K562 (cell line): ENCODE data around the gene ANKRD13D. TPM values are rescaled to one million over a fixed set of nuclear protein-coding genes. Genes with fewer than 3 reads are reported as not detected.

Experiments
- ATAC-seq: fragments of 200-7000 bp; cut with Tn5 transposase; 3 replicates; pipeline ENCODE4 v1.9.1; 2020; ENCODE audit warnings: moderate library complexity
- BruUV-seq: library from RNA; stranded (reverse); fragments of 400-500 nt; replicated peaks from 2 replicates; lab custom pipeline; 2021; lab: Mats Ljungman, UMichigan
- CTCF ChIA-PET: fragments of 300-600 bp; formaldehyde crosslinking; extraction: SDS; loops from one replicate; lab custom pipeline; 2021; ENCODE audit warnings: low intra/inter-chr PET ratio; lab: Yijun Ruan, JAX
- POLR2A ChIA-PET: fragments of 300-600, 350-650 bp; sonication (Branson Sonifier 250); formaldehyde crosslinking; extraction: SDS; loops from one replicate; lab custom pipeline; 2021; ENCODE audit warnings: antibody characterized with exemption, inconsistent platforms; lab: Yijun Ruan, JAX
- DNase-seq, 4 experiments: peaks; one replicate each; pipeline versions ENCODE4 v3.0.0 to v3.0.0-alpha.2; 2011 to 2018; ENCODE audit warnings: low spot score in 3 of 4, mixed read lengths in 3 of 4; ENCODE audit errors: extremely low read depth in 1 of 4
- FAIRE-seq: peaks from 2 replicates; lab custom pipeline; 2011; peaks lifted over from hg19 to GRCh38; lab: Jason Lieb, UNC
- H2AFZ ChIP-seq: 2 replicates; pipeline ENCODE4 v1.6.0; 2011; ENCODE audit warnings: low read depth, low read length, control low read depth, inconsistent platforms
- H3K27ac ChIP-seq: fragments of 200-600 bp; 3 replicates; pipeline ENCODE4 v1.8.0; 2011; ENCODE audit warnings: low read depth, mild to moderate bottlenecking, control low read depth, inconsistent platforms, low read length, moderate library complexity, mixed read lengths; ENCODE audit errors: extremely low read depth
- H3K27me3 ChIP-seq, 2 experiments: fragments of 300-600 bp in 1 of 2; 2 replicates in 1 of 2; 3 replicates in 1 of 2; pipeline versions ENCODE4 v1.6.0 to v1.8.0; 2011; ENCODE audit warnings: inconsistent platforms in 2 of 2, low read length in 2 of 2, mild to moderate bottlenecking in 1 of 2, mixed read lengths in 1 of 2, moderate library complexity in 1 of 2; ENCODE audit not compliant: control insufficient read depth in 2 of 2, insufficient read depth in 2 of 2
- H3K36me3 ChIP-seq: fragments of 300-600 bp; 3 replicates; pipeline ENCODE4 v1.8.0; 2011; ENCODE audit warnings: mild to moderate bottlenecking, low read length, inconsistent platforms; ENCODE audit not compliant: control insufficient read depth, insufficient read depth
- H3K4me1 ChIP-seq, 2 experiments: fragments of 200-600 bp in 1 of 2; replicated peaks in 1 of 2; 2 replicates in 1 of 2; 3 replicates in 1 of 2; pipeline versions ENCODE4 v1.5.1 to v1.8.0; 2011; ENCODE audit warnings: inconsistent platforms in 2 of 2, low read length in 2 of 2, mild to moderate bottlenecking in 1 of 2, mixed read lengths in 1 of 2, moderate library complexity in 1 of 2; ENCODE audit not compliant: control insufficient read depth in 2 of 2, insufficient read depth in 2 of 2
- H3K4me2 ChIP-seq: 2 replicates; pipeline ENCODE4 v1.6.1; 2011; ENCODE audit warnings: low read length, control low read depth, inconsistent platforms, mixed read lengths; ENCODE audit not compliant: insufficient read depth
- H3K4me3 ChIP-seq: fragments of 200-600 bp; sonication (generic), shearing (Covaris generic); 2 replicates; pipeline ENCODE4 v1.5.1; 2016; ENCODE audit warnings: control low read depth, inconsistent platforms
- H3K79me2 ChIP-seq: fragments of 200-600 bp; 3 replicates; pipeline ENCODE4 v1.8.0; 2011; ENCODE audit warnings: low read length, inconsistent platforms; ENCODE audit not compliant: control insufficient read depth, insufficient read depth
- H3K9ac ChIP-seq, 2 experiments: 2 replicates each; pipeline versions ENCODE4 v1.6.0 to v1.6.1; 2011; ENCODE audit warnings: low read depth in 2 of 2, low read length in 2 of 2, control low read depth in 1 of 2, inconsistent platforms in 1 of 2, mild to moderate bottlenecking in 1 of 2, mixed read lengths in 1 of 2; ENCODE audit not compliant: insufficient read depth in 1 of 2
- H3K9me1 ChIP-seq: one replicate; pipeline ENCODE4 v1.6.0; 2011; ENCODE audit warnings: inconsistent platforms, mild to moderate bottlenecking, low read length, moderate library complexity; ENCODE audit not compliant: control insufficient read depth, insufficient read depth
- H3K9me3 ChIP-seq: replicated peaks from 2 replicates; pipeline ENCODE4 v1.5.1; 2011; ENCODE audit warnings: low read depth, low read length, inconsistent platforms; ENCODE audit not compliant: control insufficient read depth, insufficient read depth
- H4K20me1 ChIP-seq: replicated peaks from 2 replicates; pipeline ENCODE4 v1.6.1; 2011; ENCODE audit warnings: low read length, inconsistent platforms, mixed read lengths; ENCODE audit not compliant: control insufficient read depth, insufficient read depth
- ELK3 ChIP-seq: fragments of 450-650 bp; formaldehyde crosslinking; IDR thresholded peaks from 2 replicates; pipeline ENCODE4 v1.4.0; 2020; ENCODE audit warnings: mild to moderate bottlenecking
- MCM3 ChIP-seq: fragments of 450-650 bp; IDR thresholded peaks from 2 replicates; pipeline ENCODE4 v1.6.1; 2016
- NCOA2 ChIP-seq, 2 experiments: fragments of 450-650 bp; IDR thresholded peaks; 2 replicates each; pipeline ENCODE4 v1.6.1; 2018; ENCODE audit warnings: mild to moderate bottlenecking in 2 of 2, moderate library complexity in 1 of 2; ENCODE audit not compliant: partially characterized antibody in 2 of 2
- NR1H2 ChIP-seq: sonication (generic); formaldehyde crosslinking; IDR thresholded peaks from 2 replicates; pipeline ENCODE4 v1.4.0; 2020; ENCODE audit warnings: mild to moderate bottlenecking, missing genetic modification reagents
- RBM15 ChIP-seq: fragments of 200-400 bp; formaldehyde crosslinking; IDR thresholded peaks from 2 replicates; pipeline ENCODE4 v1.6.1; 2018; ENCODE audit warnings: mild to moderate bottlenecking, low read length, moderate library complexity; ENCODE audit not compliant: insufficient read depth
- TOE1 ChIP-seq, 2 experiments: fragments of 450-650 bp in 1 of 2; sonication (generic) in 1 of 2; formaldehyde crosslinking in 1 of 2; IDR thresholded peaks; 2 replicates each; pipeline versions ENCODE4 v1.7.1 to v1.8.0; 2016 to 2022; ENCODE audit warnings: borderline replicate concordance in 2 of 2, mild to moderate bottlenecking in 2 of 2, antibody characterized with exemption in 1 of 2, inconsistent platforms in 1 of 2, low read depth in 1 of 2, missing genetic modification reagents in 1 of 2, moderate library complexity in 1 of 2
- ZSCAN32 ChIP-seq: fragments of 450-650 bp; formaldehyde crosslinking; IDR thresholded peaks from 2 replicates; pipeline ENCODE4 v1.4.0; 2020; ENCODE audit warnings: mild to moderate bottlenecking, moderate library complexity
- WGBS: fragments of 100-300 bp; shearing (Covaris generic); methylation state at CpG from one replicate; pipeline ENCODE4 v1.1.6; 2016; ENCODE audit warnings: low coverage, mixed read lengths; ENCODE audit not compliant: insufficient coverage; ENCODE audit errors: missing lambda C conversion rate; 5-methylcytosine and 5-hydroxymethylcytosine counted together
- in situ Hi-C: fragments of 300-500 bp; cut with MboI; formaldehyde crosslinking; loops from 4 replicates; pipeline ENCODE4 v1.15.0; 2018; ENCODE audit warnings: inconsistent platforms, mixed read lengths
- intact Hi-C: fragments of 100-400 bp; cut with micrococcal nuclease; formaldehyde crosslinking; loops from 2 replicates; pipeline ENCODE4 v1.14.2; 2022
- polyA plus RNA-seq, 8 experiments: library from polyadenylated mRNA; depleted of rRNA in 4 of 8; stranded (reverse) in 5 of 8; unstranded in 3 of 8; fragments of >200 nt; fragmentation: Nextera tagmentation in 2 of 8; fragmentation: Illumina TruSeq in 1 of 8; extraction: Ambion mirVana in 2 of 8; extraction: Trizol in 1 of 8; gene quantifications; 2 replicates each; pipeline versions ENCODE4 v1.2.1 to v1.2.3, GENCODE V29; 2011 to 2014; ENCODE audit warnings: inconsistent platforms in 1 of 8, missing spikeins in 1 of 8
- total RNA-seq, 7 experiments: library from RNA; depleted of rRNA in 6 of 7; stranded (reverse); fragments of >200 nt in 6 of 7; fragmentation: Illumina TruSeq in 2 of 7; extraction: Trizol in 2 of 7; gene quantifications; 2 replicates each; pipeline versions ENCODE4 v1.2.1 to v1.2.3, GENCODE V29; 2011 to 2021; ENCODE audit warnings: low replicate concordance in 1 of 7

ANKRD13D gene
- total and polyA plus RNA-seq, 9 of the 15 experiments (the other 6 are each of a cell fraction or from before 2014, with no cell fraction given), result 0.94 to 40.9 (median 22.4) TPM

GRCh38 chr11:67273260-67273990 is 15.7 kb upstream of the ANKRD13D start:
- ATAC-seq, result no peak
- H2AFZ ChIP-seq, result no peak overlapping the region
- intact Hi-C loops, result no loop called here
- H3K36me3 ChIP-seq, result peaks cover 81% of the 10 kb centered on the region; the same call in 2 of the 3 replicates
- peaks cover 97% of the 10 kb centered on the region for H3K79me2 ChIP-seq
- FAIRE-seq, result no peak
- no peak overlapping the region; the same call in 2 of the 3 replicates for H3K27ac ChIP-seq
- 73% methylated on average over 12 of the region's 14 CpGs for WGBS
- in situ Hi-C loops, result no loop called here
- no peak overlapping the region for H3K4me2 ChIP-seq
- H3K4me1 ChIP-seq, result peaks cover 44 to 90% of the 10 kb centered on the region in 2 experiments
- no peak overlapping the region for H3K4me3 ChIP-seq
- H3K9ac ChIP-seq, result peak overlapping the region in 1 of 2 experiments; percentile 70; a peak in 2 of 4 replicates
- H3K27me3 ChIP-seq, result no peaks in the 10 kb centered on the region
- no TSS peak for BruUV-seq
- DNase-seq, result no peak
- TF ChIP-seq RBM15 (no peak), TOE1 (IDR thresholded peaks at IDR 0.05; ENCODE audit: borderline replicate concordance) (no peak), TOE1 (CRISPR knock-in tag; IDR thresholded peaks at IDR 0.05; ENCODE audit: borderline replicate concordance, low read depth) (no peak), NCOA2 (IDR thresholded peaks at IDR 0.05; ENCODE audit: partially characterized antibody in 2 of 2) (no peak), NR1H2 (CRISPR knock-in tag) (no peak), MCM3 (no peak), ZSCAN32 (no peak), ELK3 (CRISPR knock-in tag) (no peak)
- TF ChIP-seq, all 486 proteins: peak for 0
- CTCF ChIA-PET, result no interaction called here
- Histone ChIP-seq H3K9me3 (no peaks in the 10 kb centered on the region), H3K9me1 (peaks cover 4% of the 10 kb centered on the region), H4K20me1 (peaks cover 20% of the 10 kb centered on the region; the same call in 1 of the 2 replicates)
- POLR2A ChIA-PET, result no interaction called here
